HG02610 (cell line): ENCODE measurements around the gene DENND10.
"Not testable (repeated sequence)": the region's sequence is repeated elsewhere in the genome, so short reads cannot be mapped to it uniquely, and the experiment has no call there.

ENCODE experiments used
- ATAC-seq: cut with Tn5 transposase; IDR thresholded peaks from one replicate; pipeline ENCODE4 v1.9.1; 2021; ENCODE audit warnings: mild to moderate bottlenecking, moderate library complexity; ENCODE audit not compliant: unreplicated experiment

DENND10 gene

DNA sequence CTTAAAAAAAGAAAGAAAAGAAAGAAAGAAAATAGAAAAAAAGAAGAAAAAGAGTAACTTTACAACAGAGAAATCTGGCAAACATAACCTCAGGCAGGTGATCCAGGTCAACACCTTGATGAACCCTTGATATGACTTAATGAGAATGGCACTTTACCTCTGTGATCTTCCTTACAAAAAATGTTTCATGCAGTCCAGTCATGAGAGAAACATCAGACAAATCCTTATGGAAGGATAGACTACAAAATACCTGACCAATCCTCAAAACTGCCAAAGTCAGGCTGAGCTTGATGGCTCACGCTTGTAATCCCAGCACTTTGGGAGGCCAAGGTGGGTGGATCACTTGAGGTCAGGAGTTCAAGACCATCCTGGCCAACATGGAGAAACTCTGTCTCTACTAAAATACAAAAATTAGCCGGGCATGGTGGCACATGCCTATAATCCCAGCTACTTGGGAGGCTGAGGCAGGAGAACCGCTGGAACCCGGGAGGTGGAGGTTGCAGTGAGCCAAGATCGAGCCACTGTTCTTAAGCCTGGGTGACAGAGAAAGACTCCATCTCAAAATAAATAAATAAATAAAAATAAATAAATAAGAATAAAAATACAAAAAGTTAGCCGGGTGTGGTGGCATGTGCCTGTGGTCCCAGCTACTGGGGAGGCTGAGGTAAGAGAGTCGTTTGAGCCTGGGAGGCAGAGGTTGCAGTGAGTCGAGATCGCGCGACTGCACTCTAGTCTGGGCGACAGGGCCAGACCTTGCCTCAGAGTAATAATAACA lies 7.1 kb upstream of the DENND10 start:
- ATAC-seq: not testable (repeated sequence)

DNA sequence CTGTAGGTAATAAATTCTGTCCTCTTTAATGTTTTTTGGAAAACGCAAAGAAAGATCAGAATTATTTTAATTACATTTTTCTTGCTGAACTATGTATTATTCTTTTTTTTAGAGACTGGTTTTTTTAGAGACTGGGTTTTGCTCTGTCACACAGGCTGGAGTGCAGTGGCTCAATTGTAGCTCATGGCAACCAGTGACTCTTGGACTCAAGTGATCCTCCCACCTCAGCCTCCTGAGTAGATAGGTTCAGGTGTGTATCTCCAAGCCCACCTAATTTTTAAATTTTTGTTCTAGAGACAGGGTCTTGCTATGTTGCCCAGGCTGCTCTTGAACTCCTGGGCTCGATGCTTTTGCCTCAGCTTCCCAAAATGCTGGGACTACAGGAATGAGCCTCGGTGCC lies 5.3 kb upstream of the DENND10 start:
- ATAC-seq: no peak

DNA sequence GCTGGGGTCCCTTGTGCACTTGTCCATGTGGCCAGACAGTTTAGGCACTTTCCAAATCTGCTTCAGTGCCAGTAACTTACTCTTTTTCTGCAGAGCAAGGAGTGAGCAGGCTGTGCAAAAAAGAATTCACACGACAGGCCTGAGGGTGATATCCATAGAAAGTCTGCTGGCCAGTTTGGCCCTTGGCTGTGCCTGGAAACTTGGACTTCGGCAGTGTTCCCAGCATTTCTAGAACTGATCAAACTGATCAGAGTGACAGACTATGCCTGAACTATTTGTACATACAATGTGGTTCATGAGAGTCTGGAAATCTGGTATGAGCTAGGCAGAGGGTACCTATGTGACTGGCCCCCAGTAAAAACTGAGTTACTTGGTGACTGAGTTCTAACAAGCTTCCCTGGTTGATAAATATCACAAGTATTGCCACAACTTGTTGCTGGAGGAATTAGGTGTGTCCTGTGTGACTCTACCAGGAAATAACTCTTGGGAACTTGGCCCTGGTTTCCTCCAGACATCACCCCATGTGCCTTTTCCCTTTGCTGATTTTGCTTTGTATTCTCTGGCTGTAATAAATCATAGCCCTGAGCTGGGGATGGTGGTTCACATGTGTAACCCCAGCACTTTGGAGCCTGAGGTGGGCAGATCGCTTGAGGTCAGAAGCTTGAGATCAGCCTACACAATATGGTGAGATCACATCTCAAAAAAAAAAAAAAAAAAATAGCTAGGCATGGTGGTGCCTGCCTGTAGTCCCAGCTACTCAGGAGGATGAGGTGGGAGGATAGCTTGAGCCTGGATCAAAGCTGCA lies 3.3 kb upstream of the DENND10 start:
- no peak for ATAC-seq

DNA sequence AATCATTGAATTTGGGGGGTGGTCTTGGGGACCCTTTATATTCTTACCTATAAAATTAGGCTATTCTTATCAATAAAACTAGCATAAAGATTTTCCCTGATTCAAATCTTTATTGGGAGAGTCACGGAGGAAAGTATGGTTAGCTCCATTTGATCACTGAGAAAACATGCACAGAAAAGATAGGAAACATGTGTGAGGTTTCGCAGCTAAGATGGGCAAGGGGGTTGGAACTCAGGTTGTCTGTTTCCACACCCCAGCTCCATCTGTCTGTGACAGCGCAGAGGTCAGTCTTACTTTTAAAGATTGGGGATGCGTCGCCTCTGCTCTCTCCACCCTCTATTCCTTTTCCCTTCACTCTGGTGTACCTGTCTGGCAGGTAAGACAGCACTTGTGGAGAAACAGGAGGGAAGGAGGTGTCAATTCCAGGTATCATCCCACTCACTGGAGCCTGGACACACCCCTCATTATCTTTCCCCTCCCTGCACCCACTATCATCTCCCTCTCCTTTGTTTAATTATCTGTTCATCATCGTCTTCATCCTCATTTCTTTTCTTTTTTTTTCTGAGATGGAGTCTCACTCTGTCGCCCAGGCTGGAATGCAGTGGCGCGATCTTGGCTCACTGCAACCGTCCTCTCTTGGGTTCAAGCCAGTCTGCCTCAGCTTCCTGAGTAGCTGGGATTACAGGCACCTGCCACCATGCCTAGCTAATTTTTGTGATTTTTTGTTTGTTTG lies 2.4 kb upstream of the DENND10 start:
- ATAC-seq: no peak

DNA sequence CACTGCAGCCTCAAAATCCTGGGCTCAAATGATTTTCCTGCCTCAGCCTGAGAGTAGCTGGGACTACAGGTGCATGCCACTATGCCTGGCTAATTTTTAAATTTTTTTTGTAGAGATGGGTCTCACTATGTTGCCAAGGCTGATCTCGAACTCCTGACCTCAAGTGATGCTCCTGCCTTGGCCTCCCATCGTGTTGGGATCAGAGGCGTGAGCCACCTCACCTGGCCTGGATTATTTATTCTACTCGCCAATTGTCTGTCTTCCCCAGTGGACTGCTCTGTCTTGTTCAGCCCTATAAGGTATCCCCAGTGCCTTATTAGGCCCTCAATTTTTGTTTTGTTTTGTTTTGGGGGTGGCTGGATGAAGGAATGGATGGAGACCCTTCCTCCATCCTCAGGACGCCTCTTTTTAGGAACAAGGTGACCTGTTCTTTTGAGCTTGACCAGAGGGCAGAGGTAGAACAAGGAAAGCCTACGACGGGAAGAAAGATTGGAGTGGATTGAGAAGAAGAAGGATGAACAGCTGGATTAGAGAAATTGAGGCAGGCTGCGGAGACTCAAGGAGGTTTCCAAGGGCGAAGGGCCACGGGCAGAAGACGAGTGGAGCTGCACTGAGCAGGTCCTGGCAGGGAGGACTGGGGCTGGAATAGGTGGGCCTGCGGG lies 541 bp upstream of the DENND10 start:
- no peak for ATAC-seq

DNA sequence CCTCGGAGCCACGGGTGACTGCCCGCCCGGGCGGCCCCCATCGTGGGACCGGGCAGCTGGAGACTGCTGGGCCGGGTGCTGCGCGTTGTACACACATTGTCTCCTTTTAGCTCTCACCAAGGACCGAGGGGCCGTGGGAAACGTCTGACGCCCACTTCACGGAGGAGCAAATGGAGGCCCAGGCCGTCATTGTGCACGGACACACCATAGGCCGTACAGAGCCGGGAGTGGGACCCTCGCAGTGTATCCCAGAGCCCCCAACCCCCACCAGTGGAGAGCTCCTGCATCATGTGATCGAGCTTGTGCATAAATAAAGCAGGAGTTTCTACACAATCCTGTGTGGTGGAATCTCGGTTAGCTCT lies 722 bp downstream of the DENND10 start:
- ATAC-seq: no peak

DNA sequence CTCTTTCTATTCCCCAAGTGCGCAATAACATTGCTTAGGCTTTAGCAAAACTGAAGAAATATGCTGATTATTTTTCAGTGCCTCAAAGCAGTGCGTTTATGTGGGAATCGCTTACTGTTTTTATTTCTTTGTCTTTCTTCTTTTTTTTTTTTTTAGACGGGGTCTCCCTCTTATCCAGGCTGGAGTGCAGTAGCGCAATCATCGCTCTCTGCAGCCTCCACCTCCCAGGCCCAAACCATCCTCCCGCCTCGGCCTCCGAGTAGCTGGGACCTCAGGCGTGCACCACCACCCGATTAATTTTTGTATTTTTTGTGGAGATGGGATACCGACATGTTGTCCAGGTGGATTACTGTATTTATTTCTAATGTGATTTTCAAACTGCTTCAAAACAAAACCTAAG lies 1.2 kb downstream of the DENND10 start:
- ATAC-seq: no peak

DNA sequence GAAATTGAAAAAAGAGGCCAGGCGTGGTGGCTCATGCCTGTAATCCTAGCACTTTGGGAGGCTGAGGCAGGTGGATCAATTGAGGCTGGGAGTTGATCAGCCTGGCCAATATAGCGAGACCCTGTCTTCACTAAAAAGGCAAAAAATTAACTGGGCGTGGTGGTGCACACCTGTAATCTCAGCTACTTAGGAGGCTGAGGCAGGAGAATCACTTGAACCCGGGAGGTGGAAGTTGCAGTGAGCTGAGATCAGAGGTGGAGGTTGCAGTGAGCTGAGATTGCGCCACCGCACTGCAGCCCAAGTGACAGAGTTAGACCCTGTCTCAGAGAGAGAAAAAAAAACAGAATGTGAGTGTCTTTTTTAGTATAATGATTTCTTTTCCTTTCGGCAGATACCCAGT lies 2.0 kb downstream of the DENND10 start:
- ATAC-seq: not testable (repeated sequence)

DNA sequence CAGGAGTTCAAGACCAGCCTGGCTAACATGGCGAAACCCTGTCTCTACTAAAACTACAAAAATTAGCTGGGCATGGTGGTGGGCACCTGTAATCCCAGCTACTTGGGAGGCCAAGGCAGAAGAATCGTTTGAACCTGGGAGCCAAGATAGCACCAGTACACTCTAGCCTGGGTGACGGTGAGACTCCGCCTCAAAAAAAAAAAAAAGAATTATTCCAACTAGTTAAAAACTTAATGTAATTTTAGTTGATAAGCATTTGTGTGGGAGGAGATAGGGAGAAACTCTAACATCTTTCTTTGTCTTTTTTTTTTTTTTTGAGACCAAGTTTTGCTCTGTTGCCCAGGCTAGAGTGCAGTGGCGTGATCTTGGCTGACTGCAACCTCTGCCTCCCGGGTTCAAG lies 3.2 kb downstream of the DENND10 start:
- ATAC-seq: not testable (repeated sequence)

DNA sequence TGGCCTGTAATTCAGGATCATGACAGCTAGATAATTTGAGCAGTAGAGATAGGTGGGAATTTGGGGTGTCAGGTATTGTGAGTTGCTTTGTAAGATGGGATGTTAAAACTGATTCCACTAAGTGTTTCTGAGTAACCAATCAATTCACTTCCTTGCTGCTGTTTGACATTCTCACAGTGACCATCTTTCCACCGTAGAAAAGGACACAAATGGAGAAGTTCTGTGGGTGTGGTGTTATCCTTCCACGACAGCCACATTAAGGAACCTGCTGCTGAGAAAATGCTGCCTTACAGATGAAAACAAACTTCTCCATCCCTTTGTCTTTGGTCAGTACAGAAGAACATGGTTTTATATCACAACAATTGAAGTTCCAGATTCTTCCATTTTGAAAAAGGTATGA lies 3.9 kb downstream of the DENND10 start:
- ATAC-seq: not testable (repeated sequence)

DNA sequence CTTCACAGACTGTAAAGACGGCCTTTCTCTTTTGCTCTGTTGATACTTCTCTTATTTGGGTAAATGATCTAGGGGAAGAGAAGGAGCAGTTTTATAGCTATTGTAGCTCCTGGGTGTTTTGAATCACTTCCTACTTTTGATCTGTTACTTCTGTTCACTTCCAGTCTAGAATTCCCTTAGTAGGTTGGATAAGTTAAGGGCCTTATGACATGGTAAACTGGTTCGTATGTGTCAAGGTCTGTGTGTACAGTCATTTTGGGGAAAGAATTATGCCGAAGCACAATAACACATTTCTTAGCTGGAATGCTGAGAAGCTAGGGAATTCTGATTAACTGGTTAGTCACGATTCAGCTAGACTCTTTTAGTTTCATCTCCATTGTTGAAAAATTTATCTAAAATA lies 8.1 kb downstream of the DENND10 start:
- ATAC-seq: no peak

DNA sequence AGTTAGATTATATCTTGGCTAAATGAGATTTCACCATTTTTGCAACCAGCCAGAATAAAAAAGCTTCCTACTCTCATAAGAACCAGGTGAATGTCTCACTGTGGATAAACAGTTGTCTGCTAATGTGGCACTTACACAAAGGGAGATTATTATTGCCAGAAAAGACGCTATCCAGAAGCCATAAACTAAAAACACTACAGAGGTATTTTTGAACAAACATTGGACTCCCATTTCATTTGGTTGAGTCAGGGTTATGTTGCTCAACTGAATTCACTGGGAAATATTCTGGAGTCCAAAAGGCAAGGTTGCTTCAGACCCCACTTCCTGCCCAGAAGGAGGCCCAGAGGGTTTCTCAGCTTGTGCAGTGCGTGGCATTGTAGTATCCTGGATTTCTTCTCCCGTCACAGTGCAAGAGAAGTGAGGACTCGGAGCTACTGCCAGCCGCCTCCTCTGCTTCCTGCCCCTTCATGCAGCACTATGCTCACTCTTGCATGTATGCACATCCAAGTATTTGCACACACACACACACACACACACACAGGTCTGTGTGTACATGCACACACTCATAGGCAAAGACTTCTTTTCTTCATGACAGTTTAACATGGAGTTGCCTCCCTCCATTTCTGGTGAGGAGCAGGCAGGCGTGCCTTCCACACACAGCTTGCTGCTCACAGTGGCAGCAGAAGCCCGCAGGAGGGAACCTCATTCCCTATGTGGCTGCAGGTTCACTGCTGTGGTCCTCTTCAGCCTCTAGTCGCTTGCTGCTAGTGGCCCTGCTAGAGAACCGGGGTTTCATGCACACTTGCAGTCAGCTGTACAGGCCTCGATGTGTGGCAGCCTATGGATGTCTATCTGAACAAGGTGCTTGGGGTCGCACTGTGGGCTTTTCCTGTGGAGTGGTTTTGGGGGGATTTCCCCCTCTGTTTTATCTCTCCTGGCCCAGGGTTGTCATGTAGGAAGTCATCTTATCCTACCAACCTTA lies 10.1 kb downstream of the DENND10 start:
- no peak for ATAC-seq

DNA sequence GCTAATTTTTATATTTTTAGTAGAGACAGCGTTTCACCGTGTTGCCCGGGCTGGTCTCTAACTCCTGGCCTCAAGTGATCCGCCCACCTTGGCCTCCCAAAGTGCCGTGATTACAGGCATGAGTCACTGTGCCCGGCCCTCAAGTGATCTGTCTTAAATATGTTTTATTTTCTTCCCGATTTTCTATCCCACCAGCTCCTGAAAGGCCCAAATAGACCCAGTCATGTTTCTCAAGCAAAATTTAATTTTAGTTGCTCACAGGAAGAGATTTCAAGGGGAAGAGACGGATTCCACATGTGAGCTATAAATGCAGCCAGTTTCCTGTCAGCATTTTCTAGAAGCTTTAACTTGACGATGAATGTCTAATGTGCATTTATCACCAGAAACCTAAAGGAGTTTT lies 12.0 kb downstream of the DENND10 start:
- ATAC-seq: no peak

DNA sequence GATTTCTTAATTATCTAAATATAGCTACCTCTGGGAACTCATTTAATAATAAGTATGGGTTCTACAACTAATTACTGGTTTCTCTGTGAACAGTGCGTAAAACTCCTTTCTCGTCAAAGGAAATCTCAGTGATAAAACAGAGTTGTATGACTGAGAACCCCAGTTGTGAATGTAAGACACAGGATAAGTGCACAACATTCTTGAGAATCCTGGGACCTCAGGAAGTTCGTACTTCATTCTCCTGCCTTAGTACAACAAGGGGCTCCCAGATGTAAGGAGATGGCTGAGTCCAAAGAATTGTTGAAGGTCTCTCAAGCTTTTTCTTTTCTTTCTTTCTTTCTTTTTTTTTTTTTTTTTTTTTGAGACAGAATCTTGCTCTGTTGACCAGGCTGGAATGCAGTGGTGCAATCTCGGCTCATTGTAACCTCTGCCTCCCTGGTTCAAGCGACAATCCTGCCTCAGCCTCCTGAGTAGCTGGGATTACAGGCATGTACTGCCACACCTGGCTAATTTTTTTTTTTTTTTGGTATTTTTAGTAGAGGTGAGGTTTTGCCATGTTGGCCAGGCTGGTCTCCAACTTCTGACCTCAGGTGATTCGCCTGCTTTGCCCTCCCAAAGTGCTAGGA lies 12.5 kb downstream of the DENND10 start:
- no peak for ATAC-seq

DNA sequence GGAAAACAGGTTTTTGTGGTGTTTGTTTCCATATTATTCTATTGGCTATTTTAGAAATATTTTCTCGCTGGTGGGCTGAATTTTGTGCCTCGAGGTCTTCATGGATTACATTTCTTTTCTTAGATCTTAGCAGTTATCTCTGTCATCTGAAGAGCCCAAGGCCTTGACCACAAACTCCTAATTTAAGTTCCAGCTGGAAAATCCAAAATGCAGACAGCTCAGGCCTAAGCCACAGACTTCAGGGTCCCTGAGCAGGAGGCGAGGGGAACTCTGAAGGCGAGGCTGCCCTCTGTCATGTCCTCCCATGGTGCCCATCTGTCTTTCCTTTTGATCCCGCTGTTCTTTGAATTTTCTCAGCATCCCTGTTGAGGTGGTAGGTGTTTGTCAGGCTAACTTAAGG lies 14.3 kb downstream of the DENND10 start:
- ATAC-seq: no peak

DNA sequence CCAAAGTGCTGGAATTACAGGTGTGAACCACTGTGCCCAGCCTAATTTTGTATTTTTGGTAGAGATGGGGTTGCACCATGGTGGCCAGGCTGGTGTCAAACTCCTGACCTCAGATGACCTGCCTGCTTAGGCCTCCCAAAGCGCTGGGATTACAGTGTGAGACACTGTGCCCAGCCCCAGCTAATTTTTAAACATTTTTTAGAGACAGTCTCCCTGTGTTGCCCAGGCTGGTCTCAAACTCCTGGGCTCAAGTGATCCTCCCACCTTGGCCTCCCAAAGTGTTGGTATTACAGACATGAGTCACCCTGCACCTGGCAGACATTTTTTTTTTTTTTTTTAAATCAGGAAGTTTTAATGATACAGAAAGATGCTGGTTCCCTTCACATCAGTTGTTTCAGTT lies 15.5 kb downstream of the DENND10 start:
- ATAC-seq: no peak

DNA sequence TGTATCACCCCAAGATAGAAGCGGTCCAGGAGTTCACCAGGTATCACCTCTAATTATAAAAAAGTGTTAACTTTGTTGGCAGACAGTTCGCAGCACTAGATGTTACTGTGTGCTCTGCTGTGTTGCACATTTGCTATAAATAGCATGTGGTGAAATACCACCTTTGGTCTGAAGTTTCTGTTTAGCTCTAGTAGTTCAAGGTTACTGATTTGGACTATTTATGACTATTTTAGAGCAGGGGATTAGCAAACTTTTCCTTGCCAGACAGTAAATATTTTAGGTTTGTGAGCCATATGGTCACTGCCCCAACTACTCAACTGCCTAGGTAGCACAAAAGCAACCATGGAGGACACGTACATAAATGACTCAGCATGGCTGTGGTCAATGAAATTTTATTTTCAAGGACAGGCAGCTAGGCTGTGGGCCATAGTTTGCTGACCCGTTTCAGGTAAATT lies 16.5 kb downstream of the DENND10 start:
- ATAC-seq: peak; percentile 87

DNA sequence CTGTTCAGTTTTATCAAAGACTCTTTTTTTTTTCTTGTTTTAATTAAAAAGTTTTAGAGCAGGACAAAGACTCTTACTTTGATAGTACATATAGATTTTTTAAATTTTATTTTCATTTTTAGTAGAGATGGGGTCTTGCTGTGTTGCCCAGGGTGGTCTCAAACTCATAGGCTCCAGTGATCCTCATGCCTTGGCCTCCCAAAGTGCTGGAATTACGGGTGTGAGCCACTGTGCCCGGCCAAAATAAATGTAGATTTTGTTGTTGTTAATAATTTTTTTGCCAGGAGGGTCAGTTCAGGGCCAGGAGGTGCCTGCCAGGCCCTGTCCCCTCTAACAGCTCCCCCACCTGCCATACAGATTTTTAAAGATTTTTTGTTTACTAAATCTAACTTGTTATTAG lies 17.0 kb downstream of the DENND10 start:
- ATAC-seq: no peak

DNA sequence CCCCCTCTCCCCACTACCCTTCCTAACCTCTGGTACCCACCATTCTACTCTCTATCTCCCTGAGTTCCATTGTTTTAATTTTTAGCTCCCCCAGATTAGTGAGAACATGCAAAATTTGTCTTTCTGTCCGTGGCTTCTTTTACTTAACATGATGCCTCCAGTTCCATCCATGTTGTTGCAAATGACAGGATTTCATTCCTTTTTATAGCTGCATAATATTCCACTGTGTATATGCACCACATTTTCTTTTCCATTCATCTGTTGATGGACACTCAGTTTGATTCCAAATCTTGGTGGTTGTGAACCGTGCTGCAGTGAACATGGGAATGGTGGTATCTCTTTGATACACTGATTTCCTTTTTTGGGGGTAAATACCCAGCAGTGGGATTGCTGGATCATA lies 22.0 kb downstream of the DENND10 start:
- ATAC-seq: no peak

DNA sequence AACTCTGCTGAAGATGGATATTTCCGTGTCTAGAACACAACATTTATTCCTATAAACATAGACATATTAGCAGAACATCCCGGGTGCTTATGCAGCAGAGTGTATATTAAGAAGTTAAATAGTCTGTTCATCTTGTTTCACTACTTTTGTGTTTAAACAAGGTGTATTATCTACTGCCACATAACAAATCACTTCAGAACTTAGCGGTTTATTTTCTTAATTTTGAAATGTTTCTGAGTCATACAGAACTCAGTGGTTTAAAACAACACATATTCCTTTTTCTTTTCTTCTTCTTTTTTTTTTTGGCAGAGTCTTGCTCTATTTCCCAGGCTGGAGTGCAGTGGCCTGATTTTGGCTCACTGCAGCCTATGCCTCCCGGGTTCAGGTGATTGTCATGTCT lies 25.8 kb downstream of the DENND10 start:
- ATAC-seq: no peak
